Measurements from ENCODE around the gene ADGRL3. TPM values are rescaled to one million over a fixed set of nuclear protein-coding genes. Genes with fewer than 3 reads are reported as not detected.

The ADGRL3 gene
- total RNA-seq, 3 donors from 2014 or later (not counting 1 experiment from before 2014, with no cell fraction given), result not detected

DNA sequence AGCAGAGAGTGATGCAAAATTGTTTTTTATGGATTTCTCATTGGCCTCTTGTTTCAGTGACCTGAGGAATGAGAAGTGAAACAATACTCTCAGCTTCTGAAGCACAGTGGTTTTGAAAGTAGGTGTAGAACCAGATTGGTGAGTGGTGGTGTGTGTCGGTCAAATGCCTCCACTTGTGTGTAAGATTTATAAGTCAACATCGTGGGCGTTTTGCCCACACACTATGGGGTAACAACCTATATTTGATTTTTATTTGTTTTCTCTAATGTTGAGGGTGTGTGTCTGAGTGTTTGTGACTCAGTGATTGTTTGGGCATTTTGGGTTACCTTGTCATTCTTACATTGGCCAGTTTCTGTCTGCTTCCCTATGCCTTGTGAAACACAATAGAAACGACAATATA is 23.3 kb downstream of the ADGRL3 start:
- DNase-seq, result no peak
- H3K4me1 ChIP-seq (ENCODE audit: control insufficient read depth, insufficient read depth, low read length), result no peaks in the 10 kb centered on the region
- Mint-ChIP-seq H3K27ac (no peak overlapping the region), H3K4me3 (no peak overlapping the region), H3K36me3 (no peaks in the 10 kb centered on the region), H3K27me3 (ENCODE audit: low read depth in 2 of 2) (no peaks in the 10 kb centered on the region), H3K9me3 (peaks cover 7 to 9% of the 10 kb centered on the region in 2 donors), H3K4me1 (no peaks in the 10 kb centered on the region)
- intact Hi-C loops (cut with micrococcal nuclease), result no loop called here
- no peaks in the 10 kb centered on the region for H3K9me3 ChIP-seq (ENCODE audit: control insufficient read depth, insufficient read depth, low read length)
- no peaks in the 10 kb centered on the region for H3K36me3 ChIP-seq (ENCODE audit: control insufficient read depth, insufficient read depth, low read length)
- WGBS (ENCODE audit: insufficient coverage), result 95% methylated on average over 4 of the region's 4 CpGs
- no peaks in the 10 kb centered on the region for H3K27me3 ChIP-seq (ENCODE audit: control insufficient read depth, insufficient read depth, low read length)
- ATAC-seq, result no peak
- H3K4me3 ChIP-seq (ENCODE audit: low read length), result no peak overlapping the region
- TF ChIP-seq, protein P1, sequence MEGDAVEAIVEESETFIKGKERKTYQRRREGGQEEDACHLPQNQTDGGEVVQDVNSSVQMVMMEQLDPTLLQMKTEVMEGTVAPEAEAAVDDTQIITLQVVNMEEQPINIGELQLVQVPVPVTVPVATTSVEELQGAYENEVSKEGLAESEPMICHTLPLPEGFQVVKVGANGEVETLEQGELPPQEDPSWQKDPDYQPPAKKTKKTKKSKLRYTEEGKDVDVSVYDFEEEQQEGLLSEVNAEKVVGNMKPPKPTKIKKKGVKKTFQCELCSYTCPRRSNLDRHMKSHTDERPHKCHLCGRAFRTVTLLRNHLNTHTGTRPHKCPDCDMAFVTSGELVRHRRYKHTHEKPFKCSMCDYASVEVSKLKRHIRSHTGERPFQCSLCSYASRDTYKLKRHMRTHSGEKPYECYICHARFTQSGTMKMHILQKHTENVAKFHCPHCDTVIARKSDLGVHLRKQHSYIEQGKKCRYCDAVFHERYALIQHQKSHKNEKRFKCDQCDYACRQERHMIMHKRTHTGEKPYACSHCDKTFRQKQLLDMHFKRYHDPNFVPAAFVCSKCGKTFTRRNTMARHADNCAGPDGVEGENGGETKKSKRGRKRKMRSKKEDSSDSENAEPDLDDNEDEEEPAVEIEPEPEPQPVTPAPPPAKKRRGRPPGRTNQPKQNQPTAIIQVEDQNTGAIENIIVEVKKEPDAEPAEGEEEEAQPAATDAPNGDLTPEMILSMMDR (IDR thresholded peaks at IDR 0.05), result no peak
- no peak overlapping the region for H3K27ac ChIP-seq (ENCODE audit: low read length)

DNA sequence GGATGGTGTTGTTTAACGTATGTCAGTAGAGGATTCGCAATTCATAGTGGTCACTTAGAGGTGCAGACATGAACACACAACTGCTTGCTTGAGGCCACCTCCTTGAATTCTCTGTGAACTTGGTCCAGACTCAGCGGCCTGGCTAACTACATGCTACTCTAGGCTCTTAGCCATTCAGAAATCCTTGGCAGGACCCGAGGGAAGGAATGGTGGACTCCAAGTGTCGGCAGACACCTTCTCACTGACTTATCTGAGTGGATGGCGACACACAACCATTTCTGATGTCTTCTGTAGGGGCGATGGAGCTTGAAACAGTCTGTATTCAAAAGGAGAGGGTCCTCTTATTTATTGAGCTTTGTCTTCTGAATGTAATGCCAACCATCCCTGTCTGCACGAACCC is 24.4 kb downstream of the ADGRL3 start:
- Mint-ChIP-seq H3K4me3 (no peak overlapping the region), H3K9me3 (peaks cover 7 to 9% of the 10 kb centered on the region in 2 donors), H3K27me3 (ENCODE audit: low read depth in 2 of 2) (no peaks in the 10 kb centered on the region), H3K36me3 (no peaks in the 10 kb centered on the region), H3K4me1 (no peaks in the 10 kb centered on the region), H3K27ac (no peak overlapping the region)
- DNase-seq (no peak), ATAC-seq (no peak)
- no peaks in the 10 kb centered on the region for H3K4me1 ChIP-seq (ENCODE audit: control insufficient read depth, insufficient read depth, low read length)
- TF ChIP-seq, protein P1 (IDR thresholded peaks at IDR 0.05), result no peak
- H3K27me3 ChIP-seq (ENCODE audit: control insufficient read depth, insufficient read depth, low read length), result no peaks in the 10 kb centered on the region
- no peak overlapping the region for H3K27ac ChIP-seq (ENCODE audit: low read length)
- H3K9me3 ChIP-seq (ENCODE audit: control insufficient read depth, insufficient read depth, low read length), result no peaks in the 10 kb centered on the region
- intact Hi-C loops (cut with micrococcal nuclease), result no loop called here
- no peak overlapping the region for H3K4me3 ChIP-seq (ENCODE audit: low read length)
- no peaks in the 10 kb centered on the region for H3K36me3 ChIP-seq (ENCODE audit: control insufficient read depth, insufficient read depth, low read length)
- 88% methylated on average over 7 of the region's 8 CpGs for WGBS (ENCODE audit: insufficient coverage)

DNA sequence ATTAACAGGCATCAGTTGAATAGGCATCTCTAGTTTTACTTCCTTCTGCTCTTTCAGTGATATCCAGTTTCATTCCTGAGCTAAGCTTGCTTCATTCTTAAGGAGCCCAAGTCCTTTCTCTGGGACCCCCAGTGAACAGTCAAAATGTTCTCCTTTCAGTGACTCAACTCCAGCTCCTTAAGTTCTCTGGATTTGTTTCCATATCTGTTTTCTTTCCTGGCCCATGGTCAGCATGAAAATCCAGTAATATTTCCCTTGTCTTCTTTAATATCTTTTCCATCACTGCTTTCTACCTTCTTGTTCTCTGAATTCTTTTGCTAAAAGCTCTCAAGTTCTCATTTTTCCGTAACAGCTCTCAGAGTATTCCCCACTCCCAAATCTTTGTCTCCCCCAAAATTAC is 25.5 kb downstream of the ADGRL3 start:
- TF ChIP-seq, protein P1 (IDR thresholded peaks at IDR 0.05), result no peak
- no peaks in the 10 kb centered on the region for H3K9me3 ChIP-seq (ENCODE audit: control insufficient read depth, insufficient read depth, low read length)
- 92% methylated on average over 1 of the region's 1 CpG for WGBS (ENCODE audit: insufficient coverage)
- no peak for ATAC-seq
- no peaks in the 10 kb centered on the region for H3K36me3 ChIP-seq (ENCODE audit: control insufficient read depth, insufficient read depth, low read length)
- Mint-ChIP-seq H3K36me3 (no peaks in the 10 kb centered on the region), H3K27ac (no peak overlapping the region), H3K4me3 (no peak overlapping the region), H3K4me1 (no peaks in the 10 kb centered on the region), H3K27me3 (ENCODE audit: low read depth in 2 of 2) (no peaks in the 10 kb centered on the region), H3K9me3 (peaks cover 7 to 9% of the 10 kb centered on the region in 2 donors)
- H3K27ac ChIP-seq (ENCODE audit: low read length), result no peak overlapping the region
- DNase-seq, result no peak
- no peaks in the 10 kb centered on the region for H3K4me1 ChIP-seq (ENCODE audit: control insufficient read depth, insufficient read depth, low read length)
- H3K4me3 ChIP-seq (ENCODE audit: low read length), result no peak overlapping the region
- H3K27me3 ChIP-seq (ENCODE audit: control insufficient read depth, insufficient read depth, low read length), result no peaks in the 10 kb centered on the region
- intact Hi-C loops (cut with micrococcal nuclease), result no loop called here

DNA sequence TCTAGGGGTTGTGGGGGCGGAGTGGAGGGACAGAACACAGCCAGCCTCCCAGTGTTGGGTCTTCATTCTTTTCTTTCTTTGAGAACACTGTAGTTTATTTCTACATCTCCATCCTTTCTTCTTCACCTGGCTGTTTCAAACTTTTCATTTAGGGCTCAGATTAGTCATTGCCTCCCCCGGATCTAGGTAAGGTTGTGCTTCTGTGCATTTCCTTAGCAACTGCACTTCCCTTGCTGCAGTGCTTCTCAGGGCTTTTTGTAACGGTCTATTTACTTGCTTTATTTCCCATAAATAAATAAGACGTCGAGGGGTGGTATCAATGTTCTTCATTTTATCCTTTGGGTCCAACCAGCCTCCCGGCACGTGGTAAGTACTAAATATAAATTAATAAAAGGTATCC is 31.3 kb downstream of the ADGRL3 start:
- TF ChIP-seq, protein P1 (IDR thresholded peaks at IDR 0.05), result no peak
- intact Hi-C loops (cut with micrococcal nuclease), result no loop called here
- H3K9me3 Mint-ChIP-seq, result peaks cover 10 to 14% of the 10 kb centered on the region in 2 donors
- Histone ChIP-seq H3K36me3 (ENCODE audit: control insufficient read depth, insufficient read depth, low read length) (no peaks in the 10 kb centered on the region), H3K27me3 (ENCODE audit: control insufficient read depth, insufficient read depth, low read length) (no peaks in the 10 kb centered on the region), H3K9me3 (ENCODE audit: control insufficient read depth, insufficient read depth, low read length) (no peaks in the 10 kb centered on the region), H3K4me1 (ENCODE audit: control insufficient read depth, insufficient read depth, low read length) (no peaks in the 10 kb centered on the region), H3K4me3 (ENCODE audit: low read length) (no peak overlapping the region), H3K27ac (ENCODE audit: low read length) (no peak overlapping the region)
- DNase-seq, result no peak
- ATAC-seq, result no peak
- no peaks in the 10 kb centered on the region for H3K27me3 Mint-ChIP-seq (ENCODE audit: low read depth in 2 of 2)
- no peaks in the 10 kb centered on the region for H3K4me1 Mint-ChIP-seq
- 95% methylated on average over 5 of the region's 7 CpGs for WGBS (ENCODE audit: insufficient coverage)
- H3K27ac Mint-ChIP-seq, result no peak overlapping the region
- H3K36me3 Mint-ChIP-seq, result no peaks in the 10 kb centered on the region
- no peak overlapping the region for H3K4me3 Mint-ChIP-seq
